Keratinocyte (primary cell): Measurements from ENCODE around the gene PROC. TPM values are rescaled to one million over a fixed set of nuclear protein-coding genes. Genes with fewer than 3 reads are reported as not detected.

Source experiments
- DNase-seq: peaks from one replicate; pipeline ENCODE4 v3.0.0-alpha.2; 2011; ENCODE audit warnings: low read depth, missing footprints, low spot score
- FAIRE-seq: peaks from 2 replicates; lab custom pipeline; 2011; peaks lifted over from hg19 to GRCh38; lab: Jason Lieb, UNC
- H2AFZ ChIP-seq: 2 replicates; pipeline ENCODE4 v1.6.0; 2012; ENCODE audit warnings: low read length, control low read depth, inconsistent platforms; ENCODE audit not compliant: control insufficient read depth
- H3K27ac ChIP-seq: 2 replicates; pipeline ENCODE4 v1.5.1; 2011; ENCODE audit warnings: low read length; ENCODE audit not compliant: control insufficient read depth, insufficient read depth
- H3K27me3 ChIP-seq: 3 replicates; pipeline ENCODE4 v1.6.0; 2011; ENCODE audit warnings: low read length; ENCODE audit not compliant: control insufficient read depth, insufficient read depth; ENCODE audit errors: extremely low read depth
- H3K36me3 ChIP-seq, 2 experiments: 2 replicates in 1 of 2; 3 replicates in 1 of 2; pipeline ENCODE4 v1.5.1; 2011; ENCODE audit warnings: low read length in 2 of 2, mild to moderate bottlenecking in 1 of 2; ENCODE audit not compliant: control insufficient read depth in 2 of 2, insufficient read depth in 2 of 2; ENCODE audit errors: extremely low read depth in 1 of 2
- H3K4me1 ChIP-seq: 3 replicates; pipeline ENCODE4 v1.5.1; 2011; ENCODE audit warnings: low read length; ENCODE audit not compliant: control insufficient read depth, insufficient read depth; ENCODE audit errors: extremely low read depth
- H3K4me2 ChIP-seq: 3 replicates; pipeline ENCODE4 v1.6.0; 2011; ENCODE audit warnings: low read depth, low read length; ENCODE audit not compliant: control insufficient read depth, insufficient read depth; ENCODE audit errors: extremely low read depth
- H3K4me3 ChIP-seq, 3 experiments: fragments of 200-600 bp in 1 of 3; sonication (generic) in 1 of 3; 2 replicates in 2 of 3; 3 replicates in 1 of 3; pipeline ENCODE4 v1.5.1; 2011 to 2016; ENCODE audit warnings: low read length in 3 of 3, mild to moderate bottlenecking in 3 of 3, control low read depth in 2 of 3, inconsistent platforms in 1 of 3, low read depth in 1 of 3, mixed read lengths in 1 of 3, mixed run types in 1 of 3, moderate library complexity in 1 of 3; ENCODE audit not compliant: control insufficient read depth in 2 of 3, insufficient read depth in 2 of 3; ENCODE audit errors: extremely low read depth in 1 of 3
- H3K79me2 ChIP-seq: 2 replicates; pipeline ENCODE4 v1.6.0; 2012; ENCODE audit warnings: low read length; ENCODE audit not compliant: control insufficient read depth, insufficient read depth
- H3K9ac ChIP-seq: 3 replicates; pipeline ENCODE4 v1.6.0; 2011; ENCODE audit warnings: low read length; ENCODE audit not compliant: control insufficient read depth, insufficient read depth; ENCODE audit errors: extremely low read depth
- H3K9me1 ChIP-seq: 3 replicates; pipeline ENCODE4 v1.6.0; 2011; ENCODE audit warnings: low read length; ENCODE audit not compliant: control insufficient read depth, insufficient read depth; ENCODE audit errors: extremely low read depth
- H3K9me3 ChIP-seq: 2 replicates; pipeline ENCODE4 v1.5.1; 2012; ENCODE audit warnings: low read depth, low read length; ENCODE audit not compliant: control insufficient read depth
- H4K20me1 ChIP-seq: 3 replicates; pipeline ENCODE4 v1.6.0; 2011; ENCODE audit warnings: low read length; ENCODE audit not compliant: control insufficient read depth, insufficient read depth; ENCODE audit errors: extremely low read depth
- CTCF ChIP-seq, 3 experiments: IDR thresholded peaks in 1 of 3; conservative IDR thresholded peaks in 1 of 3; optimal IDR thresholded peaks in 1 of 3; 2 replicates in 2 of 3; 3 replicates in 1 of 3; pipeline versions ENCODE3 to v1.5.1; 2011; ENCODE audit warnings: low read length in 3 of 3, mild to moderate bottlenecking in 3 of 3, moderate library complexity in 2 of 3, control low read depth in 1 of 3, inconsistent platforms in 1 of 3; ENCODE audit not compliant: insufficient read depth in 2 of 3; ENCODE audit errors: extremely low read depth in 1 of 3
- EZH2 ChIP-seq: IDR thresholded peaks from one replicate; pipeline ENCODE4 v1.6.1; 2012; ENCODE audit warnings: inconsistent platforms, mild to moderate bottlenecking, low read length, moderate library complexity
- dilution Hi-C: fragments of 300-500 bp; cut with MboI; formaldehyde crosslinking; loops from one replicate; pipeline ENCODE4 v1.7.0; 2020; ENCODE audit warnings: low sequenced_read_pairs; ENCODE audit not compliant: extremely low pct_ligation_motif_present
- polyA plus RNA-seq, 5 experiments: library from polyadenylated mRNA; depleted of rRNA in 3 of 5; stranded (reverse) in 3 of 5; stranded (forward) in 1 of 5; unstranded in 1 of 5; fragments of >200 nt; gene quantifications; 1 replicate in 1 of 5; 2 replicates in 3 of 5; 3 replicates in 1 of 5; pipeline versions ENCODE4 v1.2.1 to v1.2.3, GENCODE V29; 2011 to 2012; ENCODE audit warnings: missing spikeins in 2 of 5, low read depth in 1 of 5, low replicate concordance in 1 of 5

PROC gene
- polyA plus RNA-seq, 1 donor (not counting 4 experiments of a cell fraction or from before 2014, with no cell fraction given): 0.16 TPM

DNA sequence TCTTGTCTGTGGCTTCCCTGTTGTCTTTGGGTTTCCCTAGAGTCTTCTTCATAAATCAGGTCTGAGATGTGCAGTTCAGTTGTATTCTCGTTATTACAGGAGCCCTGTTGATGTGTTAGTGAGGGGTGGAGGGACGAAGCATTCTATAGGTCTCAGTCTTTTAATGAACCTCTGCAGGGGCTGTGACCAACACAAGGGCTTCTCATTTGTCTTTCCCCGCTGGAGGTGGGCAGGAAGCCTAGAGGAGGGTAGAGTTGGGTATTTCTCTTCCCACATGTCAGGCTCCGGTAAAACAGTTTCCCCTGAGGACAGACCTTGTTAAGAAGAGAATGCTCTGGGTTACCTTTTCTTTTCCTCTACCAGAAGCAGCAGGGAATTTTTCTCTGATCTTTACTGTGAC lies 31.2 kb downstream of the PROC start:
- no peak for TF ChIP-seq CTCF (optimal IDR thresholded peaks at IDR 0.05 in 1 of 3, IDR thresholded peaks at IDR 0.05 in 1 of 3, conservative IDR thresholded peaks at IDR 0.05 in 1 of 3; ENCODE audit: extremely low read depth in 1 of 3, insufficient read depth in 2 of 3, low read length in 3 of 3)
- no peak for TF ChIP-seq EZH2
- no peak for FAIRE-seq
- Histone ChIP-seq H3K9me3 (no peaks in the 10 kb centered on the region), H3K27me3 (no peaks in the 10 kb centered on the region), H3K4me2 (no peak overlapping the region), H3K79me2 (no peaks in the 10 kb centered on the region), H3K9me1 (no peaks in the 10 kb centered on the region), H2AFZ (no peak overlapping the region), H3K4me1 (no peaks in the 10 kb centered on the region), H3K36me3 (no peaks in the 10 kb centered on the region), H4K20me1 (no peaks in the 10 kb centered on the region), H3K4me3 (no peak overlapping the region), H3K27ac (no peak overlapping the region), H3K9ac (no peak overlapping the region)
- dilution Hi-C loops: no loop called here
- DNase-seq: no peak

GRCh38 chr2:127449898-127450297 lies 31.7 kb downstream of the PROC start:
- dilution Hi-C loops: loop anchor here (25.0 kb wide), 1 partner anchor 88 kb away; no protein-coding TSS in a partner anchor
- Histone ChIP-seq H3K9ac (no peak overlapping the region), H3K36me3 (no peaks in the 10 kb centered on the region), H3K9me3 (no peaks in the 10 kb centered on the region), H3K4me3 (no peak overlapping the region), H3K4me2 (no peak overlapping the region), H3K79me2 (no peaks in the 10 kb centered on the region), H3K4me1 (no peaks in the 10 kb centered on the region), H2AFZ (no peak overlapping the region), H4K20me1 (no peaks in the 10 kb centered on the region), H3K27me3 (no peaks in the 10 kb centered on the region), H3K27ac (no peak overlapping the region), H3K9me1 (no peaks in the 10 kb centered on the region)
- TF ChIP-seq CTCF (optimal IDR thresholded peaks at IDR 0.05 in 1 of 3, IDR thresholded peaks at IDR 0.05 in 1 of 3, conservative IDR thresholded peaks at IDR 0.05 in 1 of 3; ENCODE audit: extremely low read depth in 1 of 3, insufficient read depth in 2 of 3, low read length in 3 of 3): no peak
- TF ChIP-seq EZH2: no peak
- DNase-seq (no peak), FAIRE-seq (no peak)
